ENCODE measurements around the gene BLOC1S5.
"Not testable (repeated sequence)": the region's sequence is repeated elsewhere in the genome, so short reads cannot be mapped to it uniquely, and the experiment has no call there.

Gene BLOC1S5

DNA sequence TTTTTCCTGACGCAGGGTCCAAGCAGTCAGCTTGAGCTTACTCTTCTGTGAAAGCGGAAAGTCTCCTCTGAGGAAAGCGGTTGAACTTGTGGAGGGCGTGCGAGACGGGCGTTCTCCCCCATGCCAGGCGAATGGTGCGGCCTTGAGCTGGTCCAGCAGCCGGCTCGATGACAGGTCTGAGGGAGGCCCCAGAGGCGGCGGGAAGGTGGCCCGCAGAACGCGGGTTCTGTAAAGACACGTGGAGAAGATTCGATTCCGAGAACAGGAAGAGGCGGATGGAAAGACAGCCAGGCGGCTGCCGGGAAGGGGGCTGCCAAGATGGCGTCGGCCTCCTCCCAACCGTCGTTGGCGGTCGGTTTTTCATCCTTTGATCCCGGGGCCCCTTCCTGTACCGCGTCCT is 78.0 kb downstream of the BLOC1S5 start:
- no peak overlapping the region for H3K4me3 ChIP-seq (replicated peaks; ENCODE audit: low read depth, low read length)
- no peak for TF ChIP-seq CTCF (IDR thresholded peaks at IDR 0.05; ENCODE audit: low read depth, low read length, missing control alignments)
- DNase-seq (ENCODE audit: extremely low read depth, low read depth), result no peak

GRCh38 chr6:7983967-7984366 is 80.2 kb downstream of the BLOC1S5 start:
- not testable (repeated sequence) for H3K4me3 ChIP-seq (replicated peaks; ENCODE audit: low read depth, low read length); DNase-seq (ENCODE audit: extremely low read depth, low read depth)

GRCh38 chr6:7979831-7980230 is 84.4 kb downstream of the BLOC1S5 start:
- DNase-seq (ENCODE audit: extremely low read depth, low read depth), result no peak

GRCh38 chr6:7978736-7979135 is 85.5 kb downstream of the BLOC1S5 start:
- H3K4me3 ChIP-seq (replicated peaks; ENCODE audit: low read depth, low read length), result no peak overlapping the region
- DNase-seq (ENCODE audit: extremely low read depth, low read depth), result no peak

More at GRCh38 chr6:7979831-7980230, 84.4 kb downstream of the BLOC1S5 start:
- no peak overlapping the region for H3K4me3 ChIP-seq (replicated peaks; ENCODE audit: low read depth, low read length)
- TF ChIP-seq CTCF (IDR thresholded peaks at IDR 0.05; ENCODE audit: low read depth, low read length, missing control alignments), result no peak

GRCh38 chr6:7976485-7977056 is 87.6 kb downstream of the BLOC1S5 start:
- no peak for DNase-seq (ENCODE audit: extremely low read depth, low read depth)
- H3K4me3 ChIP-seq (replicated peaks; ENCODE audit: low read depth, low read length), result no peak overlapping the region
- no peak for TF ChIP-seq CTCF (IDR thresholded peaks at IDR 0.05; ENCODE audit: low read depth, low read length, missing control alignments)

More at GRCh38 chr6:7978736-7979135, 85.5 kb downstream of the BLOC1S5 start:
- TF ChIP-seq CTCF (IDR thresholded peaks at IDR 0.05; ENCODE audit: low read depth, low read length, missing control alignments), result no peak

DNA sequence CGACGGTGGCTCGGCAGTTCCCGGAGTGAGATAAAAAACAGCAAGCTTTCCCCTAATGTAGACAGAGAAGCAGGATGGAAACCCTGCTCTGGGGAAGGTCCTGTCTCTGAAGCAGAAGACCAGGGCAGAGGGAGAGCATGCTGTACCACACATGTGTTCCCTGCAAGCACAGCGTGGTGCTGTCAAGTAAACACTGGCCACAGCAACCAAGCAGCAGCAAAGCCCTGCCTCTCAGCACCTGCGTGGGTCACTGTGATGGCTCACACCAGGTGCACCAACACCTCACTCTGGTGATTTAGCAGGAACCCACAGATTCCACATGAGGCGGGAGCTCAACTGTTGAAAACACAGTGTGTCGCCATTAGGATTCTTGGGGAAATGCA is 88.4 kb downstream of the BLOC1S5 start:
- H3K4me3 ChIP-seq (replicated peaks; ENCODE audit: low read depth, low read length), result no peak overlapping the region
- DNase-seq (ENCODE audit: extremely low read depth, low read depth), result no peak
- no peak for TF ChIP-seq CTCF (IDR thresholded peaks at IDR 0.05; ENCODE audit: low read depth, low read length, missing control alignments)

- TF ChIP-seq CTCF (IDR thresholded peaks at IDR 0.05; ENCODE audit: low read depth, low read length, missing control alignments), result no peak
- DNase-seq (ENCODE audit: extremely low read depth, low read depth), result peak; percentile 45
- H3K4me3 ChIP-seq (replicated peaks; ENCODE audit: low read depth, low read length), result peak overlapping the region; percentile 8; the same call in 1 of the 2 replicates
These were observed 89.0 kb downstream of the BLOC1S5 start for GRCh38 chr6:7974938-7975763.

All from HFF-Myc (cell line).